Mammary epithelial cell (primary cell): Measurements from ENCODE around the gene SUN1.

ENCODE experiments used
- CTCF ChIP-seq, 2 donors: IDR thresholded peaks in 1 of 2; conservative IDR thresholded peaks in 1 of 2; 2 replicates each; pipeline ENCODE4 v1.5.1; 2011 to 2012; ENCODE audit warnings: inconsistent platforms in 2 of 2, low read length in 2 of 2, mild to moderate bottlenecking in 2 of 2, control low read depth in 1 of 2, low read depth in 1 of 2; ENCODE audit not compliant: insufficient read depth in 1 of 2; ENCODE audit errors: extremely low read depth in 1 of 2
- EZH2 ChIP-seq: IDR thresholded peaks from 2 replicates; pipeline ENCODE4 v1.6.1; 2012; ENCODE audit warnings: low read length, inconsistent platforms, borderline replicate concordance

- TF ChIP-seq CTCF (conservative IDR thresholded peaks at IDR 0.05 in 1 of 2, IDR thresholded peaks at IDR 0.05 in 1 of 2; ENCODE audit: extremely low read depth in 1 of 2, insufficient read depth in 1 of 2, low read depth in 1 of 2, low read length in 2 of 2) (no peak), EZH2 (no peak)
These were observed 23.6 kb downstream of the SUN1 start for GRCh38 chr7:855686-856369.
